GM18907 (cell line): ENCODE measurements around the gene LGALS3BP.

Experiments used
- ATAC-seq: cut with Tn5 transposase; IDR thresholded peaks from one replicate; pipeline ENCODE4 v1.9.1; 2021; ENCODE audit warnings: mild to moderate bottlenecking, moderate library complexity; ENCODE audit not compliant: unreplicated experiment

The LGALS3BP gene

GRCh38 chr17:79017546-79018369 lies 38.0 kb upstream of the LGALS3BP start:
- no peak for ATAC-seq

- ATAC-seq, result no peak
These were observed 34.5 kb upstream of the LGALS3BP start for GRCh38 chr17:79014158-79014758.

DNA sequence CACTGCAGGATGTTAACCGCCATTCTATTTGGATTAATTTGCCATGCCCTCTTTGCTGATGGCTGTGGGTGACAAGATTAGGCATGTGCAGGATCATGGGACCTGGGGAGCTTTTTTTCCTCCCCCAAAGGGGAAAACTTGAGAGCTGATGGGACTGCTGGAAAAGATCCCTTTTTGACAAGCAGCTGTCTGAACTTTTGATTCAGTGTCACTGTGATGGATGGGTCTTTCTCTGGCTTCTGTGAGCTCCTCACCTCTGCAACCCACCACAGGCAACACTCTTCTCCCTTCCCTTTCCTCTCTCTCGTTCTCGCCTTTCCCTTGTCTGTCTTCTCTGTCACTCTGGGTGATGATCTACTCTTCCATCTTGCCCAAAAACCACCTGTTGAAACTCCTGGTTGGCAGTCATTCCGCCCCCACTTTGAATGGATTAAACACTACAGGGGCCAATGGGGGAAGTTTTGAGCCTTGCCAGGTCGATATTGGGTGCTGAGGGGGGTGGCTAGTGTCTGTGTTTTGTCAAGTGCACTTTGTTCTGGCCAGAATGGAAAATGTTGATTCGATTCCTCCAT lies 32.9 kb upstream of the LGALS3BP start:
- no peak for ATAC-seq

DNA sequence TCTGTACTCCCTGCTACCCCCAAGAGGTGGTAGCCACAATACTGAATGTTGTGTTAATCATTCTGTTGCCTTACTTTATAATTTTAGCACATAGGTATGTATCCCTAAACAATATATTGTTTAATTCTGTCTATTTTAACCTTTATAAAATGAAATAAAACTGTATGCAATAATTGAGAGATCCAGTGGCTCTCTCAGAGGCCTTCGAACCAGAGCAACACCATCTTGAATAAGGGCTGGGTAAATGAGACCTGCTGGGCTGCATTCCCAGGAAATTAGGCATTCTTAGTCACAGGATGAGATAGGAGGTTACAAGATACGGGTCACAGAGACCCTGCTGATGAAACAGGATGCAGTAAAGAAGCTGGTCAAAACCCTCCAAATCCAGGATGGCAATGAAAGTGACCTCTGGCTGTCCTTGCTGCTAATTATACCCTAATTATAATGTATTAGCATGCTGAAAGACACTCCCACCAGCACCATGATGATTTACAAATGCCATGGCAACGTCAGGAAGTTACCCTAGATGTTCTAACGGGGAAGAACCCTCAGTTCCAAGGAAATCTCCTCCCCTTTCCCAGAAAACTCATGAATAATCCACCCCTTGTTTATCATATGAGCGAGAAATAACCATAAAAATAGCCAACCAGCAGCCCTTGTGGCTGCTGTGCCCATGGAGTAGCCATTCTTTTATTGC lies 31.9 kb upstream of the LGALS3BP start:
- ATAC-seq, result no peak

DNA sequence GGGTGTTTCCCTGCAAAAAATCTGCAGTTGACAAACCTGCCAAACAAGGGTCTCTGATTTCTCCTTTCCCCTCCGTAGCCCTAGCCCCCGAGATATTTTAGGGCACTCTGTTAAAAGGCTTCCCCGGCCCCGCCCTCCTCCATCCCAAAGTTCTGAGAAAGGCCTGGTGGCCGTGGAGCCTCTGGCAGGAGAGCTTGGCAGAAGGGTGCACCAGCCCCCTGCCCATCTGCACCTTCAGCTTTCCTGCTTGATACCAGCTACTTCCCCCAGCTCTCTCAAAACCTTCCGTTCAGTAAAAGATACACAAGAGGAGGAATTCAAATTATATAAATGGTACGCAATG lies 30.6 kb upstream of the LGALS3BP start:
- ATAC-seq, result peak; percentile 7

DNA sequence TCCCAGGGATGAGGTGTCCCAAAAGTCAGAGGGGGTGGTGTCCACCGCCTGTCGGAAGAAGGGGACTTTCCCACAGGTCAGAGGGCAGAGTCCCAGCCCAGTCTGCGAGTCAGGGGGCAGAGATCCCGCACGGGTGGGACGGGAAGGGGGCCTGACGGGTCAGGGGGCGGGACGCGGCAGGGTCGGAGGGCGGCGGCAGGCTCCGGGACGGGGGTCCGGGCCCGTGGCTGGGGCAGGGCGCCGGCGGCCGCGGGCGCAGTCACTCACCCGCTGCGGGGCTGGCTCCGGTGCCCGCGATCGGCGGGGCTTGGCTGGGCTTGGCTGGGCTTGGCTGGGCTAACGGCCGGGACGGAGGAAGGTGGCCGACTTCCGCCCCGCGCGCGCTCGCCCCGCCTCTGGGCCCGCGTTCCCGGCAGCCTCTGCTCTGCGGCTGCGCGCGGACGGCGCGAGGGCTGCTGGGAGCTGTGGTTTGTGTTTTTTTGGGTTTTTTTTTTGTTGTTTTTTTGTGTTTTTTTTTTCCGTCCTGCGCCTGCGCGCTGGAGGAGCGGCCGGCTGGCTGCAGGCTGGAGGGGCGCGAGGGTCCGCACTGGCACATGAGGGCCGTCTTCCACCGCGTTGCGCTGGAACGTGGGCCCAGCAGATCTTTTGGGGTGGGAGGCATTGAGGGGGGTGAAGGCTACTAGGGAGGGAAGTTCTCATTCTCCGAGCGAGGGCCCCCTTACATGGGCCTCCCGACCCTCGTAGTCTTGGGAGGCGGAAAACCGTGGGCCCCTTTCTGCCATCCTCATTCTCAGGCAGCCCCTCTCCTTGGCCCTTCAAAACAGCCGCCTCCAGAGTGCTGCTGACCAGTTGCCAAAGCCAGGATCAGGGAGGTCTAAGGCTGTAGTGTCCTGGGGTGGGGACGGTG lies 29.9 kb upstream of the LGALS3BP start, which contains the start of gene CANT1:
TSS of gene CANT1 (minus strand) at position 368 of the 907 bp plus-strand sequence. CDS start 12,142 bp downstream, outside the sequence.
- ATAC-seq, result peak; percentile 75

DNA sequence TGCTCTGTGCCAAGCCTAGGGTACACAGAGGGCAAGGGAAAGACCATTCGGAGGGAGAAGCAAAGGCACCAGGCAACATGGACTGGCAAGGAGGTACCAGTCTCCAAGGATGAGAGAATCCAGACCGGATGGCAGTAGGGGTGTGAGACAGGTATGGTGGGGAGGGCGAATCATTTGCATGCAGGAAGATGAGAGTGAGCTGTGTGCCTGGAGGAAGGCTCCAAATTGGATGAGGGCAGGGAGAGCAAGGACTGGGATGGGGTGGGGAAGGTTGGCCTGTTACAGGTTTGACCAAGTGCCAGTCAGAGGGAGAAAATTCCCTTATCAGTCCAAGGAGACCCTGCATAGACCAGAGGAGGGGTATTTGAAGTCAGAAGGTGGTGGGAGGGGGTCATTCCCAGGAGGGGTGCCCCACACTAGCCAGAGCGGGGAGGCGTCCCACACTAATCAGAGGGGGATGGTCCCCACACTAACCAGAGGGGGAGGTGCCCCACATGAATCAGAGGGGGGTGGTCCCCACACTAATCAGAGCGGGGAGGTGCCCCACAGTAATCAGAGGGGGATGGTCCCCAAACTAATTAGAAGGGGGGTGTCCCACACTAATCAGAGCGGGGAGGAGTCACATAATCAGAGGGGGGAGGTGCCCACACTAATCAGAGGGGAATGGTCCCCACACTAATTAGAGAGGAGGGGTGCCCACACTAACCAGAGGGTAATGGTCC lies 29.1 kb upstream of the LGALS3BP start:
- no peak for ATAC-seq

- ATAC-seq, result no peak
These were observed 28.0 kb upstream of the LGALS3BP start for GRCh38 chr17:79007504-79008381.

- ATAC-seq, result no peak
These were observed 27.2 kb upstream of the LGALS3BP start for GRCh38 chr17:79006794-79007503.

DNA sequence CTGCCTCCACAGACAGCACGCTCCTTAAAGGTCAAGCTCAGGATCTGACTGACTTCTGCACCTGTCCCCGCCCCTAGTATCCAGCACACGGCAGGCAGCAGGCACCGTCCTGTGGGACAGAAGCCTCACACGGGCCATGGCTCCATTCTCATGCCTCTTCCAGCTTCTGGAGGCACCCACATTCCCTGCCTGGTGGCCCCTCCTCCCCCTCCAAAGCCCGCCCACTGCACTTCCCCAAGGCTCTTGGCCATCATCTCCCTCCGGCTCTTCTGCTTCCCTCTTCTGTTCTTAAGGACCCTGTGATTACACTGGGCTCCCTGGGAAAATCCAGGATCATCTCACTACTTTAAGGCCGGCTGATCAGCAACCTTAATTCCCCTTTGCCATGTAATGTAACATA lies 26.3 kb upstream of the LGALS3BP start:
- no peak for ATAC-seq

- no peak for ATAC-seq
These were observed 25.5 kb upstream of the LGALS3BP start for GRCh38 chr17:79005063-79005861.

- no peak for ATAC-seq
These were observed 24.1 kb upstream of the LGALS3BP start for GRCh38 chr17:79003661-79004411.

GRCh38 chr17:79002796-79003593 lies 23.3 kb upstream of the LGALS3BP start:
- ATAC-seq, result no peak

DNA sequence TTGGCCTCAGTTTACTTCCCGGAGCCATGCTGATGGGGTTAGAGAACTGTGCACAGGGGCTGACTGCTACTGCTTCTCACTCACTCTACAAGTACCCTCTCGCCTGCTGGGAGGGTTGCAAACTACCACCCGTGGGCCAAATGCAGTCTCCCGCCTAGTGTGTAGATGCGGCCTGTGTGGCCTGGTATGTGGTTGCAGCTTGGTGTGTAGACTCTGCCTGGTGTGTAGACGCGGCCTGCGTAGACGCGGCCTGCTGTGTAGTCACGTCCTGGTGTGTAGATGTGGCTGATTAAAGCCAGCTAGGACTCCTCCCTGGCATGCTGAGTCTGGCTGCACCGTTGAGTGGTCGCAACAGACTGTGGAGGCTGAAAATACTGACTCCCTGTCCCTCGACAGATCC lies 22.6 kb upstream of the LGALS3BP start:
- ATAC-seq, result no peak

DNA sequence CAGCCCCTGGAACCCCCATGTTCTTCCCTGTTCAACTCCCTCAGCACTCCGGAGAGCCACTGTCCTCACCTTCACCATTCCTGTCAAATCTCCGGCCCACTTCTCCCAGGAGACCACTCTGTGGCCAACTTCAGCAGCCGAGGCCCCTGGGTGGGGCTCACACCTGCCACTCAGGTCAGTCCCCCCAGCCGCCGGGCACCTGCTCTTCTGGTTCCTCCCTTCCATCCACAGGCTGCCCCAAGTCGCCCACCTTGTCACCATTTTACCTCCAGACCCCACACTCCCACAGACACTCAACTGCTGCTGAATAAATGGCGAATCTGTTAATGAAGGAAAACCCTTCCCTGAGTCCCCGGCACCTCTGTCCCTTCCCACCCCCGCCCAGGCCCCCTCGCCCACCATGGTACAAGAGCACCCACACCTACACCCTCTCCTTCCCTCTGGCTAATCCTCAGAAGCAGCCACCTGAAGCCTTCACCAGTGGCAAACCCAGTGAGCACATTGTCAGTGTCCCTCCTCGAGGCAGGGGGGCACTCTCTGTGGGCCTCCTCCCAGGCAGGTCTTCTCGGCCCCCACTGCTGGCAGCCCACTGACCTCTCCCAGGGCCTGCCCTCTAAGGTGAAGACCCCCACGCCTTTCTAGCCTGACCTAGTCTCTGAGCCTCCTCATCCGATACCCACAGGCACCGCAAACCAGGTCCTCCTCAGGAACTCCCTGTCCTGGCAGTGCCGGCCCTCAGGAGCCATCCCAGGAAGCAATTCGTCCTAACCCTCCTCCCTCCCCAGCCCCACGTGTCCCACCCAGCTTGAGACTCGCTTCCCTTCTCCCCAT lies 21.7 kb upstream of the LGALS3BP start:
- ATAC-seq, result no peak
